Panc1 (cell line): Measurements from ENCODE around the gene RAB6D. TPM values are rescaled to one million over a fixed set of nuclear protein-coding genes. Genes with fewer than 3 reads are reported as not detected.
"Not testable (repeated sequence)": the region's sequence is repeated elsewhere in the genome, so short reads cannot be mapped to it uniquely, and the experiment has no call there.

Experiments used
- ATAC-seq: fragments of 200-7000 bp; cut with Tn5 transposase; 2 replicates; pipeline ENCODE4 v1.9.1; 2020; ENCODE audit warnings: mild to moderate bottlenecking, moderate library complexity
- BruUV-seq: library from RNA; stranded (reverse); fragments of 400-500 nt; replicated peaks from 2 replicates; lab custom pipeline; 2021; lab: Mats Ljungman, UMichigan
- CTCF ChIA-PET: fragments of 300-600 bp; sonication (Branson Sonifier 250); formaldehyde crosslinking; loops from one replicate; lab custom pipeline; 2022; ENCODE audit warnings: antibody characterized with exemption; lab: Charles Lee
- POLR2A ChIA-PET: fragments of 300-600 bp; sonication (Branson Sonifier 250); formaldehyde crosslinking; loops from one replicate; lab custom pipeline; 2022; ENCODE audit warnings: antibody characterized with exemption; lab: Charles Lee
- DNase-seq: peaks from one replicate; pipeline ENCODE4 v3.0.0-alpha.2; 2010; ENCODE audit warnings: low read depth, low spot score
- H3K27ac ChIP-seq: 2 replicates; pipeline ENCODE4 v1.5.1; 2011; ENCODE audit warnings: mild to moderate bottlenecking, low read length, inconsistent platforms
- H3K27me3 ChIP-seq: fragments of 200-500 bp; sonication (Bioruptor generic); 2 replicates; pipeline ENCODE4 v1.6.0; 2014; ENCODE audit warnings: low read length, inconsistent platforms; ENCODE audit not compliant: control insufficient read depth, insufficient read depth
- H3K36me3 ChIP-seq: fragments of 200-500 bp; sonication (Bioruptor generic); 2 replicates; pipeline ENCODE4 v1.5.1; 2014; ENCODE audit warnings: inconsistent platforms, mild to moderate bottlenecking, low read length, moderate library complexity; ENCODE audit not compliant: control insufficient read depth, insufficient read depth
- H3K4me1 ChIP-seq: 2 replicates; pipeline ENCODE4 v1.5.1; 2011; ENCODE audit warnings: inconsistent platforms, mild to moderate bottlenecking, low read length, moderate library complexity; ENCODE audit not compliant: control insufficient read depth, insufficient read depth
- H3K4me3 ChIP-seq, 2 experiments: 2 replicates each; pipeline ENCODE4 v1.5.1; 2011 to 2012; ENCODE audit warnings: low read depth in 2 of 2, low read length in 2 of 2, mild to moderate bottlenecking in 2 of 2, inconsistent platforms in 1 of 2, moderate library complexity in 1 of 2
- H3K9me3 ChIP-seq: fragments of 200-500 bp; sonication (Bioruptor generic); 2 replicates; pipeline ENCODE4 v1.5.1; 2014; ENCODE audit warnings: low read depth, mild to moderate bottlenecking, inconsistent platforms, low read length, moderate library complexity; ENCODE audit not compliant: control insufficient read depth, insufficient read depth
- CTCF ChIP-seq: fragments of 450-650 bp; IDR thresholded peaks from 2 replicates; pipeline ENCODE4 v1.5.1; 2017; ENCODE audit warnings: mild to moderate bottlenecking
- POLR2AphosphoS5 ChIP-seq: IDR thresholded peaks from 2 replicates; pipeline ENCODE4 v1.6.1; 2012; ENCODE audit warnings: mild to moderate bottlenecking, low read depth, low read length, moderate library complexity
- SIN3A ChIP-seq: IDR thresholded peaks from 2 replicates; pipeline ENCODE4 v1.6.1; 2012; ENCODE audit warnings: low read depth, mild to moderate bottlenecking, low read length, moderate library complexity, borderline replicate concordance; ENCODE audit not compliant: insufficient read depth
- TCF7L2 ChIP-seq: IDR thresholded peaks from 2 replicates; pipeline ENCODE4 v1.6.1; 2011; ENCODE audit warnings: mild to moderate bottlenecking, low read depth, low read length, inconsistent platforms
- in situ Hi-C: cut with HindIII; loops from 2 replicates; pipeline ENCODE4 v1.10.0; 2016; ENCODE audit warnings: low sequenced_read_pairs, low pct_unique_long_range_greater_than_20kb
- intact Hi-C: fragments of 100-400 bp; cut with micrococcal nuclease; formaldehyde crosslinking; loops from one replicate; pipeline ENCODE4 v1.10.0; 2022; ENCODE audit not compliant: unreplicated experiment
- total RNA-seq: library from RNA; stranded (reverse); gene quantifications from one replicate; pipeline ENCODE4 v1.2.1, GENCODE V29; 2021; ENCODE audit not compliant: unreplicated experiment
- TF ChIP-seq, protein P1 (sequence below), 2 experiments: IDR thresholded peaks; 2 replicates each; pipeline ENCODE4 v1.6.1; 2011 to 2012; ENCODE audit warnings: low read depth in 2 of 2, control low read depth in 1 of 2, low read length in 1 of 2, mild to moderate bottlenecking in 1 of 2, moderate library complexity in 1 of 2; ENCODE audit not compliant: insufficient read depth in 1 of 2

The RAB6D gene
- total RNA-seq, 1 experiment from 2014 or later = not detected

DNA sequence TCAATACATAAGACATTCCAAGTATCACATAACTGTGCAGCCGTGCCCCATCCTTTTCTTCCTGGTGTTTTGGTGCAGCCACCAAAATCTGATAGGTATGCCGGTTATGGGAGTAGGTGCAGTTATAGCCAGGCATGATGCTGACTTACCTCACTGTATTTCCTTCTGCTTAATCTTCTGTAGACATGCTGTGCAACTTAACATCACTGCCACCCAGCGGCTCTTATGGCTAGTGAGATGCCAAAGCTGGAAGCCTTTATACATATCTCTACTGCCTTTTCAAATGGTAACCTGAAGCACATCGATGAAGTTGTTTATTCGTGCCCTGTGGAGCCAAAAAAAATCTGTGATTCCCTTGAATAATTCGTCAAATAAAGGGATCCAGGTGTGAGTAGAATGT is 28.6 kb downstream of the RAB6D start:
- H3K4me1 ChIP-seq, H3K27ac ChIP-seq, in situ Hi-C loops, POLR2A ChIA-PET, H3K27me3 ChIP-seq, BruUV-seq, H3K36me3 ChIP-seq, H3K9me3 ChIP-seq, H3K4me3 ChIP-seq: not testable (repeated sequence)
- DNase-seq (peak; percentile 5), ATAC-seq (peak; percentile 79; the same call in 1 of the 2 replicates)
- CTCF ChIA-PET = interaction anchor here (0.6 to 0.8 kb wide), 3 partner anchors 37 to 183 kb away, joined by 3 to 14 read pairs (median 7); no protein-coding TSS in a partner anchor
- intact Hi-C loops = loop anchor here (1.0 kb wide), 1 partner anchor 181 kb away; no protein-coding TSS in a partner anchor
- TF ChIP-seq CTCF = peak; percentile 45

- H3K27me3 ChIP-seq, H3K27ac ChIP-seq, CTCF ChIA-PET, BruUV-seq, H3K36me3 ChIP-seq, H3K4me3 ChIP-seq, intact Hi-C loops, DNase-seq, POLR2A ChIA-PET, H3K9me3 ChIP-seq, in situ Hi-C loops, H3K4me1 ChIP-seq, ATAC-seq: not testable (repeated sequence)
Measured at GRCh38 chr2:131332709-131333108, 31.3 kb downstream of the RAB6D start.

GRCh38 chr2:131331000-131331399 is 33.0 kb downstream of the RAB6D start:
- intact Hi-C loops, H3K9me3 ChIP-seq, CTCF ChIA-PET, H3K4me3 ChIP-seq, ATAC-seq, H3K36me3 ChIP-seq, H3K27ac ChIP-seq, DNase-seq, BruUV-seq, in situ Hi-C loops, H3K27me3 ChIP-seq, H3K4me1 ChIP-seq, POLR2A ChIA-PET: not testable (repeated sequence)

DNA sequence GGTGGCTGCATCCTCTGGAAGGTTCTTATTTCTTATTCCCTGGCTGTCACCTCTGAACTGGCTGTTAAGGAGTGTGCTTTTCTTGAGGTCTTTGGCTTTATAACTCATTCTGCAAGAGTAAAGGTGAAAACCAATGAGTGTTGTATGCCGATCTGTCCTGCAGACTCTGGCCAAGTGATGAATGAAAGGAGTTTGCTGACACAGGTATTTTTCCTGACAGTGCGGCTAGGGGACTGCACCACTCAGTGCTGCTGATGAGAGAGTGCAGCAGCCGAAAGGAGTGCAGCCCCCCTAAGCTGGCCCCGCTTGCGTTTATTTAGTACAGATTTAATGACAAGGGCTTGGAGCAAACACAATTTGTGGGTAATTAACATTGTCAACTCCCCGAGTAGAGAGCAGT is 41.8 kb downstream of the RAB6D start:
- no peak overlapping the region for H3K4me3 ChIP-seq
- no peaks in the 10 kb centered on the region for H3K4me1 ChIP-seq
- intact Hi-C loops (no loop called here), in situ Hi-C loops (no loop called here)
- no peaks in the 10 kb centered on the region for H3K36me3 ChIP-seq
- peaks cover 2% of the 10 kb centered on the region for H3K27me3 ChIP-seq
- POLR2A ChIA-PET = no interaction called here
- no TSS peak for BruUV-seq
- DNase-seq (no peak), ATAC-seq (no peak)
- CTCF ChIA-PET = no interaction called here
- no peaks in the 10 kb centered on the region for H3K9me3 ChIP-seq
- TF ChIP-seq CTCF = no peak
- TF ChIP-seq SIN3A = no peak
- no peak for TF ChIP-seq TCF7L2
- TF ChIP-seq, protein P1, sequence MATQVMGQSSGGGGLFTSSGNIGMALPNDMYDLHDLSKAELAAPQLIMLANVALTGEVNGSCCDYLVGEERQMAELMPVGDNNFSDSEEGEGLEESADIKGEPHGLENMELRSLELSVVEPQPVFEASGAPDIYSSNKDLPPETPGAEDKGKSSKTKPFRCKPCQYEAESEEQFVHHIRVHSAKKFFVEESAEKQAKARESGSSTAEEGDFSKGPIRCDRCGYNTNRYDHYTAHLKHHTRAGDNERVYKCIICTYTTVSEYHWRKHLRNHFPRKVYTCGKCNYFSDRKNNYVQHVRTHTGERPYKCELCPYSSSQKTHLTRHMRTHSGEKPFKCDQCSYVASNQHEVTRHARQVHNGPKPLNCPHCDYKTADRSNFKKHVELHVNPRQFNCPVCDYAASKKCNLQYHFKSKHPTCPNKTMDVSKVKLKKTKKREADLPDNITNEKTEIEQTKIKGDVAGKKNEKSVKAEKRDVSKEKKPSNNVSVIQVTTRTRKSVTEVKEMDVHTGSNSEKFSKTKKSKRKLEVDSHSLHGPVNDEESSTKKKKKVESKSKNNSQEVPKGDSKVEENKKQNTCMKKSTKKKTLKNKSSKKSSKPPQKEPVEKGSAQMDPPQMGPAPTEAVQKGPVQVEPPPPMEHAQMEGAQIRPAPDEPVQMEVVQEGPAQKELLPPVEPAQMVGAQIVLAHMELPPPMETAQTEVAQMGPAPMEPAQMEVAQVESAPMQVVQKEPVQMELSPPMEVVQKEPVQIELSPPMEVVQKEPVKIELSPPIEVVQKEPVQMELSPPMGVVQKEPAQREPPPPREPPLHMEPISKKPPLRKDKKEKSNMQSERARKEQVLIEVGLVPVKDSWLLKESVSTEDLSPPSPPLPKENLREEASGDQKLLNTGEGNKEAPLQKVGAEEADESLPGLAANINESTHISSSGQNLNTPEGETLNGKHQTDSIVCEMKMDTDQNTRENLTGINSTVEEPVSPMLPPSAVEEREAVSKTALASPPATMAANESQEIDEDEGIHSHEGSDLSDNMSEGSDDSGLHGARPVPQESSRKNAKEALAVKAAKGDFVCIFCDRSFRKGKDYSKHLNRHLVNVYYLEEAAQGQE (IDR thresholded peaks at IDR 0.05; ENCODE audit: insufficient read depth in 1 of 2, low read depth in 2 of 2, low read length in 1 of 2) = no peak
- no peak for TF ChIP-seq POLR2AphosphoS5
- no peak overlapping the region for H3K27ac ChIP-seq

DNA sequence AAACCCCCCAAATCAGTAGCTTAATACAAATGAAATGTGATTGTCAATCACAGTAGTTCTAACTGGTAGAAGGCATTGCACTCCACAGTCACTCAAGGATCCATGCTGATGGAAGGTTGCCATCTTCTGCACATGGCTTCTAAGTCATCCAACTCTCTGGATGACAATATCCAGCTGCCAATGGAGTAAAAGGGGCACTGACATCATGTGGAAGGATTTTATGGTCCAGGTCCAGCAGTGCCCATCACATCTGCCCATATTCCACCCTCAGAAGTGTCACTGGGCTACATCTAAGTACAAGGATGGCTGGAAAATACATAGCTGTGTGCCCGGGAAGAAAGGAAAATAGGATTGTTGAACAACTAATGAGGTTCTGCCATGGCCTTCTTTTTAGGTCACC is 42.6 kb downstream of the RAB6D start:
- DNase-seq, CTCF ChIA-PET, H3K4me1 ChIP-seq, intact Hi-C loops, in situ Hi-C loops, H3K36me3 ChIP-seq, H3K27ac ChIP-seq, POLR2A ChIA-PET, H3K9me3 ChIP-seq, H3K4me3 ChIP-seq, H3K27me3 ChIP-seq, BruUV-seq, ATAC-seq: not testable (repeated sequence)
